ENCODE results near the gene DYNC2H1. TPM values are rescaled to one million over a fixed set of nuclear protein-coding genes. Genes with fewer than 3 reads are reported as not detected.

Gene DYNC2H1
- polyA plus RNA-seq, 1 donor (not counting 4 experiments of a cell fraction or from before 2014, with no cell fraction given): 18.5 TPM

GRCh38 chr11:103434073-103434411 is 324.8 kb downstream of the DYNC2H1 start:
- peak; percentile 67 for FAIRE-seq
- Histone ChIP-seq H3K4me1 (ENCODE audit: control insufficient read depth, extremely low read depth, insufficient read depth, low read length) (peaks cover 24% of the 10 kb centered on the region), H3K9me3 (ENCODE audit: control insufficient read depth, low read depth, low read length) (no peaks in the 10 kb centered on the region), H3K4me2 (ENCODE audit: control insufficient read depth, extremely low read depth, insufficient read depth, low read depth, low read length) (peak overlapping the region; percentile 74), H3K27ac (ENCODE audit: control insufficient read depth, insufficient read depth, low read length) (peak overlapping the region; percentile 78), H4K20me1 (ENCODE audit: control insufficient read depth, extremely low read depth, insufficient read depth, low read length) (no peaks in the 10 kb centered on the region), H3K4me3 (ENCODE audit: control insufficient read depth in 2 of 3, extremely low read depth in 1 of 3, insufficient read depth in 2 of 3, low read depth in 1 of 3, low read length in 3 of 3) (peak overlapping the region in 2 of 3 experiments; percentile 43 to 47), H3K79me2 (ENCODE audit: control insufficient read depth, insufficient read depth, low read length) (no peaks in the 10 kb centered on the region), H2AFZ (ENCODE audit: control insufficient read depth, low read length) (peak overlapping the region; percentile 34), H3K9me1 (ENCODE audit: control insufficient read depth, extremely low read depth, insufficient read depth, low read length) (no peaks in the 10 kb centered on the region), H3K9ac (ENCODE audit: control insufficient read depth, extremely low read depth, insufficient read depth, low read length) (no peak overlapping the region), H3K27me3 (ENCODE audit: control insufficient read depth, extremely low read depth, insufficient read depth, low read length) (no peaks in the 10 kb centered on the region), H3K36me3 (ENCODE audit: control insufficient read depth in 2 of 2, extremely low read depth in 1 of 2, insufficient read depth in 2 of 2, low read length in 2 of 2) (no peaks in the 10 kb centered on the region)
- TF ChIP-seq, protein P1, sequence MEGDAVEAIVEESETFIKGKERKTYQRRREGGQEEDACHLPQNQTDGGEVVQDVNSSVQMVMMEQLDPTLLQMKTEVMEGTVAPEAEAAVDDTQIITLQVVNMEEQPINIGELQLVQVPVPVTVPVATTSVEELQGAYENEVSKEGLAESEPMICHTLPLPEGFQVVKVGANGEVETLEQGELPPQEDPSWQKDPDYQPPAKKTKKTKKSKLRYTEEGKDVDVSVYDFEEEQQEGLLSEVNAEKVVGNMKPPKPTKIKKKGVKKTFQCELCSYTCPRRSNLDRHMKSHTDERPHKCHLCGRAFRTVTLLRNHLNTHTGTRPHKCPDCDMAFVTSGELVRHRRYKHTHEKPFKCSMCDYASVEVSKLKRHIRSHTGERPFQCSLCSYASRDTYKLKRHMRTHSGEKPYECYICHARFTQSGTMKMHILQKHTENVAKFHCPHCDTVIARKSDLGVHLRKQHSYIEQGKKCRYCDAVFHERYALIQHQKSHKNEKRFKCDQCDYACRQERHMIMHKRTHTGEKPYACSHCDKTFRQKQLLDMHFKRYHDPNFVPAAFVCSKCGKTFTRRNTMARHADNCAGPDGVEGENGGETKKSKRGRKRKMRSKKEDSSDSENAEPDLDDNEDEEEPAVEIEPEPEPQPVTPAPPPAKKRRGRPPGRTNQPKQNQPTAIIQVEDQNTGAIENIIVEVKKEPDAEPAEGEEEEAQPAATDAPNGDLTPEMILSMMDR (optimal IDR thresholded peaks at IDR 0.05 in 1 of 3, IDR thresholded peaks at IDR 0.05 in 1 of 3, conservative IDR thresholded peaks at IDR 0.05 in 1 of 3; ENCODE audit: extremely low read depth in 1 of 3, insufficient read depth in 2 of 3, low read length in 3 of 3): no peak
- no peak for TF ChIP-seq EZH2 (IDR thresholded peaks at IDR 0.05; ENCODE audit: low read length)
- DNase-seq (ENCODE audit: low read depth, low spot score): no peak
- dilution Hi-C loops (cut with MboI; ENCODE audit: extremely low pct_ligation_motif_present, low sequenced_read_pairs): no loop called here

DNA sequence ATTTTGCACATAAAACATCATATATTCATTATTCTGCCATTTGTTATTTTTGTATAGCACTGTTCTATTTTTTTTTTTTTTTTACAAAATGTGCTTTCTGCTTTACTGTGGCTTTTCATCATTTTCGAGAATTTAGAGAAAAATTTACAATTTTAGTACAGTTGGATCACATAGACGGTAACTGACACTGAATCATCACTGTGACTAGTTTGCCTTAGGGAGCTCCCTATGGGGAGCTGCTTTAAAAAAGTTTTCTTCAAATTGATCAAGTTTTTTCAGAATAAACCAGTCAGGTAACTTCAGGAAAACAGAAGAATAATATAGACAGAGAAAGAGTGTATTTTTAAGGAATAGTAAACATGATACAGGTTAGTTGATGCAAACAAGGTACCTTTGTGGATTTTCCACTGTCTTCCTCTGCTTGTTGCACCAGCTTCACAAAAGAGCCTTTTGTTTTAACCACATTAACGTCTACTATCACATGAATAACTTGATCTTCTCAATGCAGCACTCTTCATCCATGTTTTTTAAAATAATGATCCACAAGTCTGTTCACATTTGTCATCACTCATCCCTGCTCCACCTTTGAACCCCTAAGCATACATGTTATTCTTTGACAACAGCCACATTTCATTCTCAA is 327.0 kb downstream of the DYNC2H1 start:
- DNase-seq (ENCODE audit: low read depth, low spot score): no peak
- no peak overlapping the region for H2AFZ ChIP-seq (ENCODE audit: control insufficient read depth, low read length)
- H3K9ac ChIP-seq (ENCODE audit: control insufficient read depth, extremely low read depth, insufficient read depth, low read length): no peak overlapping the region
- H3K4me2 ChIP-seq (ENCODE audit: control insufficient read depth, extremely low read depth, insufficient read depth, low read depth, low read length): no peak overlapping the region
- H3K79me2 ChIP-seq (ENCODE audit: control insufficient read depth, insufficient read depth, low read length): no peaks in the 10 kb centered on the region
- dilution Hi-C loops (cut with MboI; ENCODE audit: extremely low pct_ligation_motif_present, low sequenced_read_pairs): no loop called here
- H3K9me1 ChIP-seq (ENCODE audit: control insufficient read depth, extremely low read depth, insufficient read depth, low read length): no peaks in the 10 kb centered on the region
- FAIRE-seq: no peak
- no peak for TF ChIP-seq EZH2 (IDR thresholded peaks at IDR 0.05; ENCODE audit: low read length)
- TF ChIP-seq, protein P1 (optimal IDR thresholded peaks at IDR 0.05 in 1 of 3, IDR thresholded peaks at IDR 0.05 in 1 of 3, conservative IDR thresholded peaks at IDR 0.05 in 1 of 3; ENCODE audit: extremely low read depth in 1 of 3, insufficient read depth in 2 of 3, low read length in 3 of 3): no peak
- H3K4me1 ChIP-seq (ENCODE audit: control insufficient read depth, extremely low read depth, insufficient read depth, low read length): peaks cover 24% of the 10 kb centered on the region
- H3K27me3 ChIP-seq (ENCODE audit: control insufficient read depth, extremely low read depth, insufficient read depth, low read length): no peaks in the 10 kb centered on the region
- no peaks in the 10 kb centered on the region for H4K20me1 ChIP-seq (ENCODE audit: control insufficient read depth, extremely low read depth, insufficient read depth, low read length)
- no peaks in the 10 kb centered on the region for H3K9me3 ChIP-seq (ENCODE audit: control insufficient read depth, low read depth, low read length)
- H3K27ac ChIP-seq (ENCODE audit: control insufficient read depth, insufficient read depth, low read length): no peak overlapping the region
- H3K4me3 ChIP-seq (ENCODE audit: control insufficient read depth in 2 of 3, extremely low read depth in 1 of 3, insufficient read depth in 2 of 3, low read depth in 1 of 3, low read length in 3 of 3): no peak overlapping the region
- no peaks in the 10 kb centered on the region for H3K36me3 ChIP-seq (ENCODE audit: control insufficient read depth in 2 of 2, extremely low read depth in 1 of 2, insufficient read depth in 2 of 2, low read length in 2 of 2)
